OCI-LY1 (cell line): ENCODE measurements around the gene ALAD.

Experiments
- EZH2 ChIP-seq: fragments of 200-600 bp; sonication (generic), shearing (Covaris generic); IDR thresholded peaks from 2 replicates; pipeline ENCODE4 v1.8.0; 2017; ENCODE audit warnings: borderline replicate concordance, mixed run types, mild to moderate bottlenecking, antibody characterized with exemption, low read length, moderate library complexity, mixed read lengths
- TF ChIP-seq, protein P1 (sequence below): fragments of 200-600 bp; sonication (generic), shearing (Covaris generic); IDR thresholded peaks from 2 replicates; pipeline ENCODE4 v1.5.1; 2017; ENCODE audit warnings: mild to moderate bottlenecking, antibody characterized with exemption, low read length, moderate library complexity, mixed read lengths

- TF ChIP-seq, protein P1, sequence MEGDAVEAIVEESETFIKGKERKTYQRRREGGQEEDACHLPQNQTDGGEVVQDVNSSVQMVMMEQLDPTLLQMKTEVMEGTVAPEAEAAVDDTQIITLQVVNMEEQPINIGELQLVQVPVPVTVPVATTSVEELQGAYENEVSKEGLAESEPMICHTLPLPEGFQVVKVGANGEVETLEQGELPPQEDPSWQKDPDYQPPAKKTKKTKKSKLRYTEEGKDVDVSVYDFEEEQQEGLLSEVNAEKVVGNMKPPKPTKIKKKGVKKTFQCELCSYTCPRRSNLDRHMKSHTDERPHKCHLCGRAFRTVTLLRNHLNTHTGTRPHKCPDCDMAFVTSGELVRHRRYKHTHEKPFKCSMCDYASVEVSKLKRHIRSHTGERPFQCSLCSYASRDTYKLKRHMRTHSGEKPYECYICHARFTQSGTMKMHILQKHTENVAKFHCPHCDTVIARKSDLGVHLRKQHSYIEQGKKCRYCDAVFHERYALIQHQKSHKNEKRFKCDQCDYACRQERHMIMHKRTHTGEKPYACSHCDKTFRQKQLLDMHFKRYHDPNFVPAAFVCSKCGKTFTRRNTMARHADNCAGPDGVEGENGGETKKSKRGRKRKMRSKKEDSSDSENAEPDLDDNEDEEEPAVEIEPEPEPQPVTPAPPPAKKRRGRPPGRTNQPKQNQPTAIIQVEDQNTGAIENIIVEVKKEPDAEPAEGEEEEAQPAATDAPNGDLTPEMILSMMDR: no peak
- no peak for TF ChIP-seq EZH2
These were observed 37.7 kb downstream of the ALAD start for GRCh38 chr9:113363336-113363735.
